Keratinocyte (primary cell): ENCODE data around the gene LSM14A. TPM values are rescaled to one million over a fixed set of nuclear protein-coding genes. Genes with fewer than 3 reads are reported as not detected.
"Not testable (repeated sequence)": the region's sequence is repeated elsewhere in the genome, so short reads cannot be mapped to it uniquely, and the experiment has no call there.

Experiments used
- DNase-seq: peaks from one replicate; pipeline ENCODE4 v3.0.0-alpha.2; 2011; ENCODE audit warnings: low read depth, missing footprints, low spot score
- FAIRE-seq: peaks from 2 replicates; lab custom pipeline; 2011; peaks lifted over from hg19 to GRCh38; lab: Jason Lieb, UNC
- H2AFZ ChIP-seq: 2 replicates; pipeline ENCODE4 v1.6.0; 2012; ENCODE audit warnings: low read length, control low read depth, inconsistent platforms; ENCODE audit not compliant: control insufficient read depth
- H3K27ac ChIP-seq: 2 replicates; pipeline ENCODE4 v1.5.1; 2011; ENCODE audit warnings: low read length; ENCODE audit not compliant: control insufficient read depth, insufficient read depth
- H3K27me3 ChIP-seq: 3 replicates; pipeline ENCODE4 v1.6.0; 2011; ENCODE audit warnings: low read length; ENCODE audit not compliant: control insufficient read depth, insufficient read depth; ENCODE audit errors: extremely low read depth
- H3K36me3 ChIP-seq, 2 experiments: 2 replicates in 1 of 2; 3 replicates in 1 of 2; pipeline ENCODE4 v1.5.1; 2011; ENCODE audit warnings: low read length in 2 of 2, mild to moderate bottlenecking in 1 of 2; ENCODE audit not compliant: control insufficient read depth in 2 of 2, insufficient read depth in 2 of 2; ENCODE audit errors: extremely low read depth in 1 of 2
- H3K4me1 ChIP-seq: 3 replicates; pipeline ENCODE4 v1.5.1; 2011; ENCODE audit warnings: low read length; ENCODE audit not compliant: control insufficient read depth, insufficient read depth; ENCODE audit errors: extremely low read depth
- H3K4me2 ChIP-seq: 3 replicates; pipeline ENCODE4 v1.6.0; 2011; ENCODE audit warnings: low read depth, low read length; ENCODE audit not compliant: control insufficient read depth, insufficient read depth; ENCODE audit errors: extremely low read depth
- H3K4me3 ChIP-seq, 3 experiments: fragments of 200-600 bp in 1 of 3; sonication (generic) in 1 of 3; 2 replicates in 2 of 3; 3 replicates in 1 of 3; pipeline ENCODE4 v1.5.1; 2011 to 2016; ENCODE audit warnings: low read length in 3 of 3, mild to moderate bottlenecking in 3 of 3, control low read depth in 2 of 3, inconsistent platforms in 1 of 3, low read depth in 1 of 3, mixed read lengths in 1 of 3, mixed run types in 1 of 3, moderate library complexity in 1 of 3; ENCODE audit not compliant: control insufficient read depth in 2 of 3, insufficient read depth in 2 of 3; ENCODE audit errors: extremely low read depth in 1 of 3
- H3K79me2 ChIP-seq: 2 replicates; pipeline ENCODE4 v1.6.0; 2012; ENCODE audit warnings: low read length; ENCODE audit not compliant: control insufficient read depth, insufficient read depth
- H3K9ac ChIP-seq: 3 replicates; pipeline ENCODE4 v1.6.0; 2011; ENCODE audit warnings: low read length; ENCODE audit not compliant: control insufficient read depth, insufficient read depth; ENCODE audit errors: extremely low read depth
- H3K9me1 ChIP-seq: 3 replicates; pipeline ENCODE4 v1.6.0; 2011; ENCODE audit warnings: low read length; ENCODE audit not compliant: control insufficient read depth, insufficient read depth; ENCODE audit errors: extremely low read depth
- H3K9me3 ChIP-seq: 2 replicates; pipeline ENCODE4 v1.5.1; 2012; ENCODE audit warnings: low read depth, low read length; ENCODE audit not compliant: control insufficient read depth
- H4K20me1 ChIP-seq: 3 replicates; pipeline ENCODE4 v1.6.0; 2011; ENCODE audit warnings: low read length; ENCODE audit not compliant: control insufficient read depth, insufficient read depth; ENCODE audit errors: extremely low read depth
- EZH2 ChIP-seq: IDR thresholded peaks from one replicate; pipeline ENCODE4 v1.6.1; 2012; ENCODE audit warnings: inconsistent platforms, mild to moderate bottlenecking, low read length, moderate library complexity
- dilution Hi-C: fragments of 300-500 bp; cut with MboI; formaldehyde crosslinking; loops from one replicate; pipeline ENCODE4 v1.7.0; 2020; ENCODE audit warnings: low sequenced_read_pairs; ENCODE audit not compliant: extremely low pct_ligation_motif_present
- polyA plus RNA-seq, 5 experiments: library from polyadenylated mRNA; depleted of rRNA in 3 of 5; stranded (reverse) in 3 of 5; stranded (forward) in 1 of 5; unstranded in 1 of 5; fragments of >200 nt; gene quantifications; 1 replicate in 1 of 5; 2 replicates in 3 of 5; 3 replicates in 1 of 5; pipeline versions ENCODE4 v1.2.1 to v1.2.3, GENCODE V29; 2011 to 2012; ENCODE audit warnings: missing spikeins in 2 of 5, low read depth in 1 of 5, low replicate concordance in 1 of 5
- TF ChIP-seq, protein P1 (sequence below), 3 experiments: IDR thresholded peaks in 1 of 3; conservative IDR thresholded peaks in 1 of 3; optimal IDR thresholded peaks in 1 of 3; 2 replicates in 2 of 3; 3 replicates in 1 of 3; pipeline versions ENCODE3 to v1.5.1; 2011; ENCODE audit warnings: low read length in 3 of 3, mild to moderate bottlenecking in 3 of 3, moderate library complexity in 2 of 3, control low read depth in 1 of 3, inconsistent platforms in 1 of 3; ENCODE audit not compliant: insufficient read depth in 2 of 3; ENCODE audit errors: extremely low read depth in 1 of 3

LSM14A gene
- polyA plus RNA-seq, 1 donor (not counting 4 experiments of a cell fraction or from before 2014, with no cell fraction given), result 103 TPM

DNA sequence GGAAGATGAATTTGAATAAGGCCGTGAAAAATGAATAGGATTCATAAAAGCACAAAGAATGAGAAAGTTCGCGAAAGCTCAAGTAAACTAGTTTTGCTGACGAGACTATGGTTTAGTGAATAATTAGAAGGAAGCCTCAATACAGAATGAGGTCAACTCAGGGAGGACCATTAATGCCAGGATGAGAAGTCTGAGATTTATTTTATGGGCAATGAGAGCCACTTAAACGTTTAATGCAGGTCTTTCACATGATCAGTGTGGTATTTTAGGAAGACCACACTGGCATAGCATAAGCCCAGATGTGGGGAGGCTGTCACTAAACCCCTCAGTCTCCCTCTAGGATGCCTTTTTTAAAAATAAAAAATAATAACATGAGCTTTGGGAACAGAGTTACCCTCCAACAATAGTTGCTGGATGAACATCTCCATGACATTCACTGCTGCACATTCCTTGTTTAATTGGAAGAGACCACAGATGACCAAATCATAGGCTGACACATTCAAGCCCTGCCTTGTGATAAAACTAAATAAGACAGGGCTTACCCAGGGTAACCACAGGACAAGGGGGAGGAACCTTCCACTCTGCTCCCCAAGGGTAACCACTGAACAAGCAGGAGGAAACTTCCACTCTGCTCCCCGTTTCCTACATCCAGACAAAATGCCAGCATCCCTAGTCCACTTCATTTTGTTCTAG is 43.6 kb upstream of the LSM14A start:
- H3K9me3 ChIP-seq, result no peaks in the 10 kb centered on the region
- H4K20me1 ChIP-seq, result no peaks in the 10 kb centered on the region
- no peak for TF ChIP-seq EZH2
- TF ChIP-seq, protein P1, sequence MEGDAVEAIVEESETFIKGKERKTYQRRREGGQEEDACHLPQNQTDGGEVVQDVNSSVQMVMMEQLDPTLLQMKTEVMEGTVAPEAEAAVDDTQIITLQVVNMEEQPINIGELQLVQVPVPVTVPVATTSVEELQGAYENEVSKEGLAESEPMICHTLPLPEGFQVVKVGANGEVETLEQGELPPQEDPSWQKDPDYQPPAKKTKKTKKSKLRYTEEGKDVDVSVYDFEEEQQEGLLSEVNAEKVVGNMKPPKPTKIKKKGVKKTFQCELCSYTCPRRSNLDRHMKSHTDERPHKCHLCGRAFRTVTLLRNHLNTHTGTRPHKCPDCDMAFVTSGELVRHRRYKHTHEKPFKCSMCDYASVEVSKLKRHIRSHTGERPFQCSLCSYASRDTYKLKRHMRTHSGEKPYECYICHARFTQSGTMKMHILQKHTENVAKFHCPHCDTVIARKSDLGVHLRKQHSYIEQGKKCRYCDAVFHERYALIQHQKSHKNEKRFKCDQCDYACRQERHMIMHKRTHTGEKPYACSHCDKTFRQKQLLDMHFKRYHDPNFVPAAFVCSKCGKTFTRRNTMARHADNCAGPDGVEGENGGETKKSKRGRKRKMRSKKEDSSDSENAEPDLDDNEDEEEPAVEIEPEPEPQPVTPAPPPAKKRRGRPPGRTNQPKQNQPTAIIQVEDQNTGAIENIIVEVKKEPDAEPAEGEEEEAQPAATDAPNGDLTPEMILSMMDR (optimal IDR thresholded peaks at IDR 0.05 in 1 of 3, IDR thresholded peaks at IDR 0.05 in 1 of 3, conservative IDR thresholded peaks at IDR 0.05 in 1 of 3; ENCODE audit: extremely low read depth in 1 of 3, insufficient read depth in 2 of 3, low read length in 3 of 3), result no peak
- no peak overlapping the region for H3K27ac ChIP-seq
- dilution Hi-C loops, result no loop called here
- H2AFZ ChIP-seq, result no peak overlapping the region
- no peaks in the 10 kb centered on the region for H3K36me3 ChIP-seq
- DNase-seq (no peak), FAIRE-seq (no peak)
- no peaks in the 10 kb centered on the region for H3K9me1 ChIP-seq
- no peaks in the 10 kb centered on the region for H3K79me2 ChIP-seq
- H3K9ac ChIP-seq, result no peak overlapping the region
- H3K4me3 ChIP-seq, result no peak overlapping the region
- no peaks in the 10 kb centered on the region for H3K27me3 ChIP-seq
- no peaks in the 10 kb centered on the region for H3K4me1 ChIP-seq
- no peak overlapping the region for H3K4me2 ChIP-seq

DNA sequence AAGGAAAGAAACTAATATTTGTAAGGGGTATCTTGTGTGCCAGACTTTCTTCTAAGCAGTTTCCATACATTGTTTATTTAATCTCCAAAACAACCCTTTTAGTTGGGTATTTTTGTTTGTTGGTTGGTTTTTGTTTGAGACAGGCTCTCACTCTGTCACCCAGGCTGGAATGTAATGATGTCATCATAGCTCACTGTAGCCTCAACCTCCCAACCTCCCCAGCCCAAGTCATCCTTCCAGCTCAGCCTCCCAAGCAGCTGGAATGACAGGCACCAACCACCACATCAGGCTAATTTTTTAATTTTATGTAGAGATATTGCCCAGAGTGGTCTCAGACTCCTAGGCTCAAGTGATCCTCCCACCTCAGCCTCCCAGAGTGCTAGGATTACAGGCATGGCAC is 41.2 kb upstream of the LSM14A start:
- Histone ChIP-seq H3K27ac (no peak overlapping the region), H2AFZ (no peak overlapping the region), H3K36me3 (no peaks in the 10 kb centered on the region), H3K27me3 (no peaks in the 10 kb centered on the region), H3K4me1 (peaks cover 3% of the 10 kb centered on the region), H3K9me3 (no peaks in the 10 kb centered on the region), H3K4me3 (no peak overlapping the region), H3K79me2 (no peaks in the 10 kb centered on the region), H3K4me2 (no peak overlapping the region), H3K9me1 (no peaks in the 10 kb centered on the region), H4K20me1 (no peaks in the 10 kb centered on the region), H3K9ac (no peak overlapping the region)
- no peak for DNase-seq
- FAIRE-seq, result no peak
- TF ChIP-seq EZH2, result no peak
- TF ChIP-seq, protein P1 (optimal IDR thresholded peaks at IDR 0.05 in 1 of 3, IDR thresholded peaks at IDR 0.05 in 1 of 3, conservative IDR thresholded peaks at IDR 0.05 in 1 of 3; ENCODE audit: extremely low read depth in 1 of 3, insufficient read depth in 2 of 3, low read length in 3 of 3), result no peak
- dilution Hi-C loops, result no loop called here

DNA sequence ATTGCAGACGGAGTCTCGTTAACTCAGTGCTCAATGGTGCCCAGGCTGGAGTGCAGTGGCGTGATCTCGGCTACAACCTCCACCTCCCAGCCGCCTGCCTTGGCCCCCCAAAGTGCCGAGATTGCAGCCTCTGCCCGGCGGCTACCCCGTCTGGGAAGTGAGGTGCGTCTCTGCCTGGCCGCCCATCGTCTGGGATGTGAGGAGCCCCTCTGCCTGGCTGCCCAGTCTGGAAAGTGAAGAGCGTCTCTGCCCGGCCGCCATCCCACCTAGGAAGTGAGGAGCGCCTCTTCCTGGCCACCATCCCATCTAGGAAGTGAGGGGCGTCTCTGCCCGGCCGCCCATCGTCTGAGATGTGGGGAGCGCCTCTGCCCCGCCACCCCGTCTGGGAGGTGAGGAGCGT is 40.2 kb upstream of the LSM14A start:
- FAIRE-seq, dilution Hi-C loops, H3K4me3 ChIP-seq, DNase-seq, H3K27me3 ChIP-seq, H3K4me1 ChIP-seq, H3K9me3 ChIP-seq, H3K27ac ChIP-seq, H3K9ac ChIP-seq, H3K9me1 ChIP-seq, H3K36me3 ChIP-seq, H4K20me1 ChIP-seq, H2AFZ ChIP-seq, H3K4me2 ChIP-seq, H3K79me2 ChIP-seq: not testable (repeated sequence)

DNA sequence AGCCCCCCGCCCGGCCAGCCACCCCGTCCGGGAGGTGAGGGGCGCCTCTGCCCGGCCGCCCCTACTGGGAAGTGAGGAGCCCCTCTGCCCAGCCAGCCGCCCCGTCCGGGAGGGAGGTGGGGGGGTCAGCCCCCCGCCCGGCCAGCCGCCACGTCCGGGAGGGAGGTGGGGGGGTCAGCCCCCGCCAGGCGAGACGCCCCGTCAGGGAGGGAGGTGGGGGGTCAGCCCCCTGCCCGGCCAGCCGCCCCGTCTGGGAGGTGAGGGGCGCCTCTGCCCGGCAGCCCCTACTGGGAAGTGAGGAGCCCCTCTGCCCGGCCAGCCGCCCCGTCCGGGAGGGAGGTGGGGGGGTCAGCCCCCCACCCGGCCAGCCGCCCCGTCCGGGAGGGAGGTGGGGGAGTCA is 39.6 kb upstream of the LSM14A start:
- DNase-seq, H3K79me2 ChIP-seq, H3K9me1 ChIP-seq, H3K9me3 ChIP-seq, H2AFZ ChIP-seq, FAIRE-seq, H3K4me1 ChIP-seq, H3K27me3 ChIP-seq, H3K27ac ChIP-seq, H4K20me1 ChIP-seq, dilution Hi-C loops, H3K4me2 ChIP-seq, H3K36me3 ChIP-seq, H3K9ac ChIP-seq, H3K4me3 ChIP-seq: not testable (repeated sequence)
